HG03558 (cell line): Measurements from ENCODE around the gene TYRO3.

ENCODE experiments used
- ATAC-seq: cut with Tn5 transposase; IDR thresholded peaks from one replicate; pipeline ENCODE4 v1.9.1; 2021; ENCODE audit warnings: moderate number of reproducible peaks; ENCODE audit not compliant: unreplicated experiment; ENCODE audit errors: extremely low read depth

Gene TYRO3

DNA sequence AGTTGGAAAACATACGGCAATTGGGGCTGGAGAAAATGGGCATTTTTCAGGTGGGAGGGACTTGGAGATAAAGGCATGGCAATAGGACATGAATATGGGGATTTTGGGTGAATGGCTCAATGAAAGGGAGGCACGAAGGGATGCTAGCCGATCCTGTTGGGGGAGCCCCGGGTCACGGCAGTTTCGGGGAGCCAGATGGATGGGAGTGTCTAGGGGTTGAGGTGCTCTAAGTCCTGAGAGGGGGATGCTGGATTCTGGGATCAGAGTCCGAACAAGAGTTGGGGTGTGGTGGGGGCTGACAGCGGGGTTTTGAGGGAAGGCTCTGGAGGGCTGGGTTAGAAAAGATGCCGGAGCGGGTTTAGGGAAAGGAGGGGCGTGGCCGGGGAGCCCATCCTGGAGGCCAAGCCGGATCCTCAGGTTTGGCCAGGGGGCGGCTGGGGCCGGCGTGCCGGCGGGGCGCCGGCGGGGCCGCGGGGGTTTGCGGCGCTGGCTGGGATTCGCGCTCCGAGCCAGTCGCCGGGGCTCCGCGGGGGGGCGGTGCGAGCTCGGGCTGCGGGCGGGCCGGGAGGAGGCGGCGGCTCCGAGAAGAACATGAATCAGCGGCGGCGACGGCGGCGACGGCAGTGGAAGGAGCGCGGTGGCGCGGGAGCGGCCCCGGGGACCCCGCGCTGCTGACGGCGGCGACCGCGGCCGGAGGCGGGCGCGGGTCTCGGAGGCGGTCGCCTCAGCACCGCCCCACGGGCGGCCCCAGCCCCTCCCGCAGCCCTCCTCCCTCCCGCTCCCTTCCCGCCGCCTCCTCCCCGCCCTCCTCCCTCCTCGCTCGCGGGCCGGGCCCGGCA is at the start of gene TYRO3:
TSS of gene TYRO3 (plus strand) at position 813 of the 839 bp plus-strand sequence. CDS start 46 bp downstream, outside the sequence.
- no peak for ATAC-seq

DNA sequence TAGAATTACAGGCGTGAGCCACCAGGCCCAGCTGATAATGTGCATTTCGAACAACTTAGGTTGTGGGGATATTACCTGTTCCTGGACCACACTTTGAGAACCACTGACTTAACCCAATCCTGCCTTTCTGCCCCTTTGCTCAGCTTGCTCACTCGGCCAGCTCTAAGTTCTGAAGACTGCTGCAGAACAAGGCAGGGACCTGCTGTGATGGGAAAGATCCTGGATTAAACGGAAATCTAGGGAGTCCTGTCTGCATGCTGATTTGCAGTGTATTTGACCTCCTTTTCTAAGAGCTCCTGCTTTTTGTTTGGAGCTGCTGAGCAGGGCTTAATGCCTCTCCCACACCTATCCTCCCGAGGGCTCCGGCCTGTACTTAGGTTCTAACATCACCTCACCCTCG is 48.3 kb upstream of the TYRO3 start:
- ATAC-seq, result no peak

DNA sequence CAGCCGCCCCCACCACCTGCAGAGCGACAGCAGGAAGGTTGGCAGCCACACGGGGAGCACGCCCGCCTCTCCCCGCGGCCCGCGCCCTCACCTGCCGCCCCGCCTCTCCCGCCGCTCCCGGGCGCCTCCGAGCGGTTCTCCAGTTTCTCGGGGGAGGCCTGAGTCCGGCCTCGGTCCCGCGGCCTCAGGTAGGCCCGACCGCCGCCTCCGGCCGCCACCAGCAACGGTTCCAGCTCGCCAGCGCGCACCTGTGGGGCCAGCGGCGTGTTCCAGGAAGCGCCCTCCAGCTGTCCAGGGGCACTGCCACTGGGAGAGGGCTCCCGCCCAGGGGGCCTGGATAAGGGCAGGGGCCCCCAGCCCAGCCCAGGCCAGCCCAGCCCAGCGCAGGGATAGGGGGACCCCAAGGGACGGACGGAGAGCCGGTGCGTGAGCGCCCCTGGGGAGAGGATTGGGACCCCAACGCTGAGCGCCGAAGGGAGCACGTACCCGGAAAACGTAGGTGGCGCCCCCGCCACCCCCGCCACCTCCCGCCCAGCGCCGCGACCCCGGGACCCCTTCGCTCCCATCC is 47.6 kb upstream of the TYRO3 start:
- ATAC-seq, result no peak

DNA sequence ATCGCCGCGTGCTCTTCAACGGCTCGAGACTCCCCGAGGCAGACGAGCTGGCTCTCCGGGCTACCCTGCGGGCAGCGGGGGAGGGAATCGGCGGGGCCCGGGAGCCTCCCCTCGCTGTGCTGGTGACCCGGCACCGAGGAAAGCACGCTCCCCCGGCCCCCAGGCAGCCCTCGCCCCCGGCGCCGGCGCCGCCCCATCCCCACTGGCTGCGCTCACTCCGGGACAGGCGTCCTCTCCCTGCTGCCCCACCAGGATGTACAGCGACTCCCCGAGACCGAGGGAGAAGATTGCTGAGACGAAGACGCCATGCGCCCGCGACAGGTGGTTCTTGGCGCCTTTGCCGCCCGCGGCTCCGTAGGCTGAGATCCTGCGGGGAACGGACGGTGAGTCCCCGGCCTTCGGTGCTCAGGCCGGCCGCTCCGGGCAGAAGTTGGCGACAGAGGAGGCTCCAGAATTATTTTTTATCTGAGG is 47.1 kb upstream of the TYRO3 start:
- no peak for ATAC-seq

DNA sequence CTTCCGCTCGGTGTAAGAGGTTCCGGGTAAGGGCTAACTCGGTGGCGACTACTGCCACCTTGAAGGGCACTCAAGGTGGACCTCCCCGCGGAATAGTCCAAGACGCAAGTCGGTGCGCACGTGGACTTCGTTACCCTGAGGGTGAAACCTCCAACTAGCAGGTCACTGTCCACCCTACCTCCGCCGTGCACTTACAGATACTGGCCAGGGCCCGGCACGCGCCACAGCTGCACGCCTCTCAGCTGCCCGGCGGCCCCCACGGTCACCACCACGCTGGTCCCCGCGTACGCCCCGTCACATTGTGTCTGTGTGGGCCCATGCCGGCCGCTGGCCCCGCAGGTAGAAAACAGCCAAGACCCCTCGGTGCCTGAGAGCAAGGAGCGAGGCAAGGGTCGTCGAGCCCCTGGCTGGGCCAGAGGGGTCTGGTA is 46.5 kb upstream of the TYRO3 start:
- no peak for ATAC-seq

DNA sequence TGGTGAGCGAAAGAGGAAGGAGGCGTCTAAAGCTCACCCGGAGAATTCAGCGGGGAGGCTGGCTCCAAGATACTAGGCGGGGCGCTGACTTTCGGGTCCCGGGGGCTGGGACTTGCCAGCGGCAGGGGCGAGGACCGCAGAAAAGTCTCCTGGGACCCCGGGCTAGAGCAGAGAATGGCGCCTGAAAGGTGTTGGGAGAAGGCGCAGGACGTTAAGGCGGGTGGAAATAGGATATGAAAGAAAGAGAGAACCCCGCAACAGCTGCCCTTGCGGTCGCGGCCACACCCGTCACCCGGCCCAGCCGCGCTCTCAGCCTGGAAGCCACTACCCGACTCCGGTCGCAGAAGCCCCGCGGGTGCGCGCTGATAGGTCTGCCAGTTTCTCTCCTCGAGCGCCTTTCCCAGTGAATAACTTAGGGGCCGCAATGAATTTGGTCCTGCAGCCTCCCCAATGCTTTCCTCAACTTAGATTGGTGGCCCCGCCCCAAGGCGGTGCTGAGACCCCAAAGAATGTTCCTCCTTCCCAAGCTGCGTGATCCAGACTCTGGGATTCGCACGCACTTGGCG is 46.0 kb upstream of the TYRO3 start:
- ATAC-seq, result no peak

DNA sequence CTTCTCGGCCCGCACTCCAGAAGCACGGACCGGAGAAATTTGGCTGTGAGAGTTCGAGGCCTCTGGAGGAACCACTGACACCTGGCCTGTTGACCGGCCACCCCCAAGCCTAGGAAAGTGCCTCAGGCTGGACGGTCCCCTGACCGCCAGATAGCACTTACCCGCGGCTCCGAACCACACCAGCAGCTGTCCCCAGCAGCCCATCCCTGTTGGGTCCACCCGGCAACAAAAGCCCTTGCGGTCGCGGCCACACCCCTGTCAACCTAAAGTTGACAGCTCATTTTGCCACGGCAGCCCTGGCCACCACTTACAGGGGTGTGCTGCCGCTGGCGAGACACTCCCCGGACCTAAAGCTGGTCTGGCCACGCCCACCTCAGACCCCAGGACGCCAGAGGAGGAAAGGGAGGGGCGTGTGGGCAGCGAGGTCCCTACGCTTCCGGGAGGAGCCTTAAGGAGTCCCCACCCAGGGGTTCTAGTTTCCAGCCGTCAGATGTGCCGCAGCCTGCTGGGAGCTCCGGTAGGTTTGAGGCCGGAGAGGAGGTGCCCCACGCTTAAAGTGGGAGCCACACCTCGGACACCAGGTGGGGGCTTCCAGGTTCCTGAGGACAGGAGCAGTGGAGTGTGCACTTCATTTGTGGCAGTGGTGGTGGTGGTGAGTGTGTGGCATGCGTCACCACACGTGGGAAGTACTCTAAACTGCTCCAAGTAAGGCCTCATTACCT is 45.3 kb upstream of the TYRO3 start, which contains the start of gene LTK:
TSS of gene LTK (minus strand) at position 322 of the 722 bp plus-strand sequence. CDS start at position 204, 118 bp downstream.
- no peak for ATAC-seq

DNA sequence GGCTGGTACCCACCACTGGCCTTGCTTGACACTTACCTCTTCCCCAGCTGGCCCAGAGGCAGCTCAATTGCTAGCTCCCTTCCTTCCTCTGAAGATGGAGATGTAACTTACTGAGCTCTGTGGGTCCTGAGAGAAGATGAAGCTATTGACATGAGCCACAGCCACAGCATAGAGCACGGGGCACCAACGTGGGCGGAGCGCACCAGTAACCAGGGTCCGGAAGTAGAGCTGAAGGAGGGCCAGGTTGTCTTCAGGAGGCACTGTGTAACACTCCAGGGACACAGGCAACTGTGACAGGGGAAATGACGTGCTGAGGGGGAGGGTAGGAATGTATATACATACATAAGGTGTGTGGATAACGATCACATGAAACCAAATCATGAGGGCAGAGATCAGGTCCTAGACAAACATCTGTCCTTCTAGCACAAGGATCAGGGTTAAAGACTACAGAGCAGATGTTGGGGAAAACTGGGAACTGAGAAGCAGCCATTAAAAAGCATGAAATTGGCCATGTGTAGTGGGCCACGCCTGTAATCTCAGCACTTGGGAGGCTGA is 41.0 kb upstream of the TYRO3 start:
- ATAC-seq, result no peak

DNA sequence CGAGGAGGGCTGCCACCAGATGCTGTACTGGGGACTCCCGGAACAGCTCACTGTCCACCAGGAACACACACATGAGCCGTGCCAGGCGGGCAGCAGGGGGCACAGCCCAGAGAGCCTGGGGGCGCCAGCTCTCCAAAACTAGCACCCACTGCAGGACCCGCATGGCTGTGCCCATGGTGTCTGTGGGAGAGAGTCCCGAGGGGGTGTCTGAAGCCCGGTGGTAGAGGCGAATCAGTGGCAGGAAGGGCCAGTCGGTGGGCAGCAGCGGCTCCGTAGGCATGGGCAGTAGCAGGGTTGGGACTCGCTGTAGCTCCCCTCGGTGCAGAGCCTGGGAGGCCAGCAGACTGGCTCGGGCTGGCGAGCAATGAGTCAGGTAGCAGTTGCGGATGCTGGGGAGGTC is 38.4 kb upstream of the TYRO3 start:
- no peak for ATAC-seq

DNA sequence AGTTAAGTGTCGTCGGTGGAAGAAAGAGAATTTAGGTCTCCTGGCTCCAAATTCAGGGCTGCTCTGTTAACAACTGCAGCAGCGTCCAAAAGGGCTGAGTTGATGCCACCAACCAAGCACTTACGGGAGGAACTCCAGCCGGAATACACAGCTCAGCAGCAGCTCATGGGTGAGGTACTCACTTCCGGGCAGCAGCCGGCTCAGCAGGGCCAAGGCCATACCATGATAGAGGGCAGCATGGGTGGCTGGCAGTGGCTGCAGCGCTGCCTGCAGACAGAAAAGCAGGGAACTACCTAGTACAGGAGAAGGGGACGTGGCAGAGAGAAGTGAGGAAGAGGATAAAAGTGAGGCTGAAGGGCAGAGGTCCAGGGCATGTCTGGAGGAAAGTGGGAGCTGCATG is 37.4 kb upstream of the TYRO3 start:
- no peak for ATAC-seq

DNA sequence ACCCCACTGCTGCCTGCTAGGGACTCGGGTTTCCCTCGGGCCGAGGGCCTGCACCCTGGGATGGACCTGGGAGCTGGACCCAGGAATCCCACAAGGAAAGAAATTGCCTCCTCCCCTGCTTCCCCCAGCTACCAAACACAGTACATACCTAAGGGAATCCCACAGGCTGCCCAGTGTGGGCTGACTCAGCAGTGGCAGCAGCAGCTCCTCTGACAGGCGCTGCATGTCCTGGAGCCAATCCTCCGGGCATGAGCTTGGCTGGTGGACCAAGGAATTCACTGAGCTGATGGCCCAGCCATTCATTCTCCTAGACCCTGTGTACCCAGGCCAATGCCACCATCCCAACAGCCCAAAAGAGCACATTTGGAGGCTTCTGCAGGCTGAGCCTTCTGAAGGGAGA is 35.9 kb upstream of the TYRO3 start:
- ATAC-seq, result no peak

DNA sequence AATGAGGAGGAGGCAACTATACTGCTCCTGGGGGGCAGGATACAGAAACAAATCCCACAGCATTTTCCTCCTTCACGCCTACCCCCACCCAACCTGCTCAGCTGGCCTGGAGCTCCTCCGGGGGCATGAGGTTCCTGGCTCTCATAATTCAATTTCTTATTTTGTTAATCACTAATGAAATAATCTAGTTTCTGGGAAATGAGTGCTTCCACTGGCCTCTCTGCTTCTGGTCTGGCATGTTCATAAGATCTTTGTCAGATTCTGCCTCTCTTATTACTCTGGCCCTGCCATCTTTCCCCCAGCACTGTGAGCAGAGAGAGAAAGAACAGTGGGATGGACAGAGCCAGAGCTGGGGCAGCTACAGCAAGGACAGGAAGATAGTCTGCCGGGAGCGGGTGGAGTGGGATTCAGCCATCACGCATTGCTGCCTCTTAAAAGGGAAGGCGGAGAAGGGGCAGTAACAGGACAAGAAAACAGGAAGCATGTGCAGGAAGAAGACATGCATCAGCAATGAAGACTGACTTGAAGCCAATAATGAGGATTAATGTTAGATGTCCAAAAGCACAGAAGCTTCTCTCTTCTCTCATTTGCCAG is 28.6 kb upstream of the TYRO3 start:
- no peak for ATAC-seq

DNA sequence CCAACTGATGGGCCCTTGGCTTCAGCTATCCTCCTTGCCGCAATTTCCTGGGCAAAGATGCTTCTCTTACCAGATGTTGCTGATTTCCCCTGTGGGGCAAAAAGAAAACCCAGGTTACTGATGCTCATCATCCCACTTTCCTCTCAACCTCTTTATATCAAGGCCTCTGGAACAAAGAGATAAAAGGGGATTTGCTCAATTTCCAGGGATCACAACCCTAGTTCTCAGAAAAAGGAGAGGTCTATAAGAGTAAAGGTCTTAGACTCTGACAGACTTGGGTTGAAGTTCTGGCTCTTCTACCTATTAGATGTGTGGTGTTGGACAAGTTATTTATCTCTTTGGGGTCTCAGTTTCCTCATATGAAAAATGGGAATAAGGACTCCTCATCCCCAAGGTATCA is 23.5 kb upstream of the TYRO3 start:
- ATAC-seq, result no peak

DNA sequence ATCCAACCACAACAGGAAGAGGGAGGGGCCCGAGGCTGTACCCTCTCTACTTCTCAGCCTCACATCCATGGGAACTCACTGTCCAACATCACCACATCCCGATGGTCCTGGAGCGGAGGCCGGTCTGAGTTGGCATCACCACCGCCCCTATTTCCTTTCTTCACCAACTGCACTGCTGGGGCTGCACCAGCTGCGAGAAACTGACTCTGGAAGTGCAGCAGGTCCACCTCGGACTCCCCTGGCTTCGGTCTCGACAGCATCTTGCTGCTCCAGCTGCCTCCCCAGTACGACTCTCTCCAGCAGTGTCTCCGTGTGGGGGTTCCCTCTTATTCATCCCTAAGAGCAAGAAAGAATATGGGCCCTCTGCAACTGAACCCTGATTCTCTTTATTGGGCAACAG is 22.1 kb upstream of the TYRO3 start:
- ATAC-seq, result no peak

DNA sequence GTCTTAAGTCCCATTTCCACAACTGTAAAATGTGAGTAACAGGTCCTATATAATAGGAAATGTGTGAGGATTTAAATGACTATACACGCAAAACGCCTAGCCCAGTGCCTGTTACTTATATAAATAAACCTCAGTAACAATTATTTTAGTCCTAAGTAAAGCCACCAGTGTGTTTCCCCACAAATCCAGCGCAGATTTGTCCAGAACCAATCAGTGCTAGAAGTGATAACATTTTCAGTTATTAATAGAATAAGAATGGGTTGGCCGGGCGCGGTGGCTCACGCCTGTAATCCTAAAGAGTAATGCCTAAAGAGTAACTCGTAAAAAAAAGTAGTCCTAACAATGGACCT is 15.5 kb upstream of the TYRO3 start:
- no peak for ATAC-seq

DNA sequence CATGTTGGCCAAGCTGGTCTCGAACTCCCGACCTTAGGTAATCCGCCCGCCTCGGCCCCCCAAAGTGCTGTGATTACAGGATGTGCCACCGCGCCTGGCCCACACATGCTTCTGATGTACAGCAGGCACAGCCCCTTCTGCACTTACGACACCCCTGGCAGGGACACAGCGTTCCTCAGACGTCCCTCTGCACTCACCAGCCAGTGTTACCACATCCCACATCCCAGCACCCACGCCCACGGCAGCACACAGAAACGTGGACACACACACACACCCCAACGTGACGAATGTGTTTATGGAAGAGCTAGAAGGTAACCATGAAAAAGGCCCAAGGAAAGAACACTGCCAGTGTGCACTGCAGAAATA is 14.4 kb upstream of the TYRO3 start:
- no peak for ATAC-seq

DNA sequence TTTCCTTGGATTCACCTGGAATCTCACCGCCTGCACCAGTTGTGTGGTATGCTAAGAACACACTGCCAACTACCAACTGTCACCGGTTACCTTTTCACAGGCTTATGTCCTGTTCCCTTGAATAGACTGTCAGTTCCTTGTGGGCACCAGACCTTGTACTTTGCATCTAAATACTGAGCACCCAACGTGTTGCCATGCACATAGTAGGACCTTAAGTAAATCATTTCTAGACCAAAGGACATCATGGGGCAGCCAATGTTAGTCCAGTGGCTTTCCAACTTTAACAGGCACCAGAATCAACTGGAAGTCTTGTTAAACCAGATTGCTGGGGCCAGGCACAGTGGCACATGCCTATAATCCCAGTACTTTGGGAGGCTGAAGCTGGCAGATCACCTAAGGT is 13.8 kb upstream of the TYRO3 start:
- ATAC-seq, result no peak

DNA sequence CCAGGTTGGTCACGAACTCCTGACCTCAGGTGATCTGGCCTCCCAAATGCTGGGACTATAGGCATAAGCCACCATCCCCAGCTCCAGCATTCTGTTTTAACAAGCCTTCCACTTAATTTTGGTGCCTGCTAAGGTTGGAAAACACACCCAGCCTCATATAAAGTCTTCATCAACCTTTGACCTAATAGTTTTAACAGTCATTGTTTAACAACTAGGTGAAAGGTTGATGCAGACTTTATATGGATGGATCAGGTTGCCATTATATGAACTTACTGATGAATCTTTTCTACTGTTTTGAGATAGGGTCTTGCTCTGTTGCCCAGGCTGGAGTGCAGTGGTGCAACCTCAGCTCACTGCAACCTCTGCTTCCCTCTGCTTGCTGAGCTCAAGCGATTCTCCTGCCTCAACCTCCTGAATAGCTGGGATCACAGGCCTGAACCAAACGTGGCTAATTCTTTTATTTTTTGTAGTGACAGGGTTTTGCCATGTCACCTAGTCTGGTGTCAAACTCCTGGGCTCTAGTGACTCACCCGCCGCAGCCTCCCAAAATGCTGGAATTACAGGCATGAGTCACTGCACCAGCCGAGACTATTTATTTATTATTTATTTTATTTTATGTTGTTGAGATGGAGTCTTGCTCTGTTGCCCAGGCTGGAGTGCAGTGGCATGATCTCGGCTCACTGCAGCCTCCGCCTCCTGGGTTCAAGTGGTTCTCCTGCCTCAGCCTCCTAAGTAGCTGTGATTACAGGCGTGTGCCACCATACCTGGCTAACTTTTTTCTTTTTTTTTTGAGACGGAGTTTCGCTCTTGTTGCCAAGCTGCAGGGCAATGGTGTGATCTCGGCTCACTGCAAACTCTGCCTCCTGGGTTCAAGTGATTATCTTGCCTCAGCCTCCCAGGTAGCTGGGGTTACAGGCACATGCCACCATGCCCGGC is 11.9 kb upstream of the TYRO3 start:
- no peak for ATAC-seq

DNA sequence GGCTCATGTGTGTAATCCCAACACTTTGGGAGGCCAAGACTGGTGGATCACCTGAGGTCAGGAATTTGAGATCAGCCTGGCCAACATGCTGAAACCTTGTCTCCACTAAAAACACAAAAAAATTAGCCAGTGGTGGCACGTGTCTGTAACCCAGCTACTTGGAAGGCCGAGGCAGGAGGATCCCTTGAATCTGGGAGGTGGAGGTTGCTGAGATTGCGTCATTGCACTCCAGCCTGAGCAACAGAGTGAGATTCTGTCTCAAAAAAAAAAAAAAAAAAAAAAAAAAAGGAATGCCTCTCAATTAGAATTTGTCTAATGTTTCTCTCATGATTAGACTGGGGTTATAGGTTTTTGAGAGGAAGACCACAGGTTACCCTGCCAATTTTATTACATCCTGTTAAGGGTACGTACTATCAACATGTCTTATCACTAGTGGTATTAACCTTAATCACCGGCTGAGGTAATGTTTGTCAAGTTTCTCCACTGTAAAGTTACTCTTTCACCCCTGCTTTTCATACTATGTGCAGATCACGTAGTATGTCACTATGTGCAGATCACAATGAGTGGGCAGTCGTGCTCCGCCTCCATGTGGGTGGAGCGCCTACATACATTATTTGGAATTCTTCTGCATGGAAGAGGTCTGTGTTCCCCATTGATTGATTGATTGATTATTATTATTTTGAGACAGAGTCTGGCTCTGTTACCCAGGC is 8.8 kb upstream of the TYRO3 start:
- ATAC-seq, result no peak
